Posterior cingulate gyrus (tissue), 11 donors: Measurements from ENCODE around the gene ACACB.

Experiments
- DNase-seq, 10 donors: peaks; one replicate each; pipeline versions ENCODE4 v3.0.0 to v3.0.0-alpha.2; 2020 to 2021; ENCODE audit warnings: mixed read lengths in 3 of 10
- intact Hi-C: fragments of 100-400 bp; cut with DNase I; formaldehyde crosslinking; loops from one replicate; pipeline ENCODE4 v1.15.1; 2023

Gene ACACB

GRCh38 chr12:109115758-109116610 is at the start of gene ACACB:
Gene ACACB (plus strand): TSS chr12:109116587. CDS start chr12:109139406, 22,819 bp downstream.
- peak; percentile 42 to 95 (median 68) for DNase-seq
- intact Hi-C loops, result no loop called here

GRCh38 chr12:109069307-109070271 is 46.8 kb upstream of the ACACB start:
- intact Hi-C loops, result no loop called here
- no peak for DNase-seq

DNA sequence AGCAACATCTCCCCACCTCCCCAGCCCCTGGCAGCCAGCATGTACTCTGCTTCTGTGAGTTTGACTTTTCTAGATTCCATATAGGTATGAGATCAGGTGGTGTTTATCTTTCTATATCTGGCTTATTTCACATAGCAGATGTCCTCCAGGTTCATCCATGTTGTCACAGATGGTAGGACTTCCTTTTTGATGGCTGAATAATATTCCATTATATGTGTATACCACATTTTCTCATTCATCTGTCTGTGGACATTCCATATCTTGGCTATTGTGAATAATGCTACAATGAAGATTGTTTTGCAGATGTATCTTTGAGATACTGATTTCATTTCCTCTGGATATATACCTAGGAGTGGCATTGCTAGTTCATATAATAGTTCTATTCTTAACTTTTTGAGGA is 41.5 kb upstream of the ACACB start:
- intact Hi-C loops, result no loop called here
- no peak for DNase-seq

DNA sequence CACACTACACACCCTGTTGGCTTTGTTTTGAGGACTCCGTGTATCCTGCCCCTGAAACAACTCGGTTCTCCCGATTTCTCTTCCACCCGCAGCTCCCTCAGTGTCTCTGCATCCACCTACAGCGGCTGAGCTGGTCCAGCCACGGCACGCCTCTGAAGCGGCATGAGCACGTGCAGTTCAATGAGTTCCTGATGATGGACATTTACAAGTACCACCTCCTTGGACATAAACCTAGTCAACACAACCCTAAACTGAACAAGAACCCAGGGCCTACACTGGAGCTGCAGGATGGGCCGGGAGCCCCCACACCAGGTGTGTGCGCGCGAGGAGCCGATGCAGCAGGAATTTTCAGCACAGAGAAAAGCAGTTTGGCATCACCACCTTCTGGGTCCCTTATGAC is 33.6 kb upstream of the ACACB start:
- DNase-seq, result peak in 6 of 10 donors; percentile 33 to 90 (median 48)

GRCh38 chr12:109084425-109084824 is 32.0 kb upstream of the ACACB start:
- intact Hi-C loops, result no loop called here

More for the DNA sequence above, 33.6 kb upstream of the ACACB start:
- intact Hi-C loops, result no loop called here

DNA sequence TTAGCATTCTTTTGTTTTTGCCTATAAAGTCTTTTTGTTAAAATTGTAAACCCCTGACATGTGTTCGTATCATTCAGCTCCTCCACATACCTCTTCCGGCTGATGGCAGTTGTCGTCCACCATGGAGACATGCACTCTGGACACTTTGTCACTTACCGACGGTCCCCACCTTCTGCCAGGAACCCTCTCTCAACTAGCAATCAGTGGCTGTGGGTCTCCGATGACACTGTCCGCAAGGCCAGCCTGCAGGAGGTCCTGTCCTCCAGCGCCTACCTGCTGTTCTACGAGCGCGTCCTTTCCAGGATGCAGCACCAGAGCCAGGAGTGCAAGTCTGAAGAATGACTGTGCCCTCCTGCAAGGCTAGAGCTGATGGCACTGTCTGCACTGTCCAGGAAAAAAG is 30.8 kb upstream of the ACACB start:
- DNase-seq, result no peak
- intact Hi-C loops, result no loop called here

More at GRCh38 chr12:109084425-109084824, 32.0 kb upstream of the ACACB start:
- DNase-seq, result no peak

- intact Hi-C loops, result no loop called here
- no peak for DNase-seq
These were observed 29.1 kb upstream of the ACACB start for GRCh38 chr12:109087250-109087649.

DNA sequence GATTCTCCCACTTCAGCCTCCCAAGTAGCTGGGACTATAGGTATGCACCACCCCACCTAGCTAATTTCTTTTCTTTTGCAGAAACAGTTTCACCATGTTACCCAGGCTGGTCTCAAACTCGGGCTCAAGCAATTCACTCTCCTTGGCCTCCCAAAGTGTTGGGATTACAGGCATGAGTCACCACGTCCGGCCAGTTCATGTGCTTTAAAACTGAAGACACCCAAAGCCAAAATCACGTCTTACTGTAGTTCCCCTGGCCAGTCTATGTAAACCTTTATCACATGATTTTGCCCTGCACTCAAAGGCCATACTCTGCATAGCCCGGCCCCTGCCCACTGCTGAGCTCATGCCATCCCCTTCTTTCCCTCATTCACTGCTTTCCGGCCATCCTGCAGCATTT is 27.6 kb upstream of the ACACB start:
- no peak for DNase-seq
- intact Hi-C loops, result no loop called here

GRCh38 chr12:109089683-109090082 is 26.7 kb upstream of the ACACB start:
- intact Hi-C loops, result loop anchor here (5.0 to 10.0 kb wide), 3 partner anchors 137 to 527 kb away; partner anchors contain the start of genes ISCU and SART3
- DNase-seq, result no peak

DNA sequence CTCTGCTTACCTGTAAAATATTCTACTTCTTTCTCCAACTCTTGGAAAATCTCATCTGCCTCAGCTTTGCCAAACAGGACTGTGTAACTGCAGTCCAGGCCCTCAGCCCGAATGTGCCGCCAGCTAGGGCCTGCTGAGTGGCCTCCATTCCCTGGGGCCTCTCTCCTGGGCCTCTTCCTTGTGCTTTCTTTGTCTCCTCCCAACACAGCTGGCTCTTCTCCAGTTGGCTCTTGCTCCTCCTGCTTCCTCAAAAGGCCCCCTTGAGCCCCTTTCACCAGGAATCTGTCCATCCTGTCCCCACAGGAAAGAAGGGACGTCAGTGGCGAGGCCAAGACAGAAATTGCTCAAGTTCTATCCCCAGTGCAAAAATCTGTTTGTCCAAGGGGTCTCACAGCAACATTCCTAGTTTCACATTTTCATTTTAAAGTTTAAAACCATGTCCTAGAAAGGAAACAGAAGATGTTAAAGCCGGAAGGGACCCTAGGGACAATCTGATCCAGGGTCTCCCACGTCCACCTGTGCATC is 23.8 kb upstream of the ACACB start:
- intact Hi-C loops, result loop anchor here (1.0 to 10.0 kb wide), 6 partner anchors 38 to 530 kb away; partner anchors contain the start of genes ISCU, SART3 and SVOP
- no peak for DNase-seq

GRCh38 chr12:109093022-109093918 is 23.1 kb upstream of the ACACB start, which contains the start of gene ALKBH2:
Gene ALKBH2 (minus strand): TSS chr12:109093472. CDS start chr12:109092786, 686 bp downstream.
- intact Hi-C loops, result loop anchor here (1.0 to 10.0 kb wide), 6 partner anchors 38 to 531 kb away; partner anchors contain the start of genes ISCU, SART3 and SVOP
- DNase-seq, result peak; percentile 86 to 99 (median 94)

- intact Hi-C loops, result loop anchor here (10.0 kb wide), 1 partner anchor 272 kb away; no protein-coding TSS in a partner anchor
- DNase-seq, result no peak
These were observed 19.3 kb upstream of the ACACB start for GRCh38 chr12:109097140-109097434.

- intact Hi-C loops, result loop anchor here (10.0 kb wide), 1 partner anchor 273 kb away; no protein-coding TSS in a partner anchor
These were observed 18.8 kb upstream of the ACACB start, which contains the start of gene UNG for GRCh38 chr12:109097435-109098182. Gene UNG (plus strand): TSS chr12:109097597. CDS start chr12:109097680, 83 bp downstream.

GRCh38 chr12:109098183-109098604 is 18.2 kb upstream of the ACACB start:
- intact Hi-C loops, result loop anchor here (10.0 kb wide), 1 partner anchor 273 kb away; no protein-coding TSS in a partner anchor

More at GRCh38 chr12:109097435-109098182, 18.8 kb upstream of the ACACB start, which contains the start of gene UNG:
- peak; percentile 91 to 99 (median 98) for DNase-seq

DNA sequence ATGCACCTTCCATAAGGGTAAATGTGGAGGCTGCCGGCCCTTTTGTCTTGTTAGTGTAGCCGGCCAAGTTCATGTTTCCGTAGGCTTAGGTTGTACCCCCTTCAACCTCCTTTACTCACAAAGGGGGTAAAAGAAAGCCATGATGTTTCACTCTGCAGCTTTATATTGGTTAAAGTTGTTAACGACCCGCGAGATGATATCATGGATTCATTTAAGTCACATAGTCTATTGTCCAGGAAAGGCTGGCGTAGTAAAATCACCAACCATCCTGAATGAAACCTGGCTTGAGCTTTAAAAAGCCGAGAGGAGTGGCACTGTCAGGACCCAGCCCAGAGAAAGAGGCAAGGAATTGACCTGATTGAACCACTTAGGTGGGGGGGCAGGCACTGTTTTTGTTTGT is 17.7 kb upstream of the ACACB start:
- intact Hi-C loops, result loop anchor here (10.0 kb wide), 1 partner anchor 274 kb away; no protein-coding TSS in a partner anchor
- DNase-seq, result no peak

More at GRCh38 chr12:109098183-109098604, 18.2 kb upstream of the ACACB start:
- DNase-seq, result no peak

- intact Hi-C loops, result loop anchor here (10.0 kb wide), 1 partner anchor 275 kb away; no protein-coding TSS in a partner anchor
- no peak for DNase-seq
These were observed 16.9 kb upstream of the ACACB start for GRCh38 chr12:109099431-109100020.

- intact Hi-C loops, result no loop called here
- no peak for DNase-seq
These were observed 15.6 kb upstream of the ACACB start for GRCh38 chr12:109100741-109101140.

DNA sequence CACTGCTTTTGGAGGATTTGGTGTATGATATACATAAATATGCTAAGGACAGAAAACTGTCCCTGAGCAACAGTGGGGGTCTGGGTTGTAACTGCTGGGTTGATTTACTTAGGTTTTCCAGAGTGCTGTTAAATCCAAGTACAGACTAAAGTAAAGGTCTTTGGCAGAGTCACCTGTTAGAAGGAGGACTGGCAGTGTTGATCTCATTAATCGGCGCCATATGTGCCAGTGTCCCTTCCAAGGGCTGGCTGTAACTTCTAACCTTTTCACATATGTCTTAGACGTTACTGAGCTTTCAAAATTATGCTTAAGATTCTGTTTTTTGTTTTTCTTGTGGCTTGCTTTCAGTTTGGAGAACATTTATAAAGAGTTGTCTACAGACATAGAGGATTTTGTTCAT is 13.9 kb upstream of the ACACB start:
- intact Hi-C loops, result no loop called here
- DNase-seq, result no peak
